H1 (cell line): ENCODE measurements around the gene PRKD1. TPM values are rescaled to one million over a fixed set of nuclear protein-coding genes. Genes with fewer than 3 reads are reported as not detected.

Source experiments
- CTCF ChIA-PET: fragments of 300-600 bp; sonication (Branson Sonifier 250); formaldehyde crosslinking; loops from one replicate; lab custom pipeline; 2021; ENCODE audit not compliant: partially characterized antibody; lab: Charles Lee
- POLR2A ChIA-PET: fragments of 300-600 bp; sonication (Branson Sonifier 250); formaldehyde crosslinking; loops from one replicate; lab custom pipeline; 2021; ENCODE audit warnings: inconsistent platforms; ENCODE audit not compliant: partially characterized antibody; lab: Charles Lee
- DNase-seq, 2 experiments: peaks; one replicate each; pipeline versions ENCODE4 v3.0.0 to v3.0.0-alpha.2; 2010 to 2022; ENCODE audit warnings: low spot score in 2 of 2, low read depth in 1 of 2, mixed read lengths in 1 of 2
- FAIRE-seq: peaks from 2 replicates; lab custom pipeline; 2011; peaks lifted over from hg19 to GRCh38; lab: Jason Lieb, UNC
- H2AFZ ChIP-seq: 2 replicates; pipeline ENCODE4 v1.8.1; 2012; ENCODE audit warnings: low read length, inconsistent platforms
- H2AK5ac ChIP-seq: 2 replicates; pipeline ENCODE4 v1.6.1; 2013; ENCODE audit warnings: low read depth, low read length
- H2BK120ac ChIP-seq: replicated peaks from 2 replicates; pipeline ENCODE3; 2013; ENCODE audit warnings: low read depth, low read length, inconsistent platforms
- H2BK12ac ChIP-seq: 2 replicates; pipeline ENCODE4 v1.6.1; 2013; ENCODE audit warnings: low read depth, low read length
- H2BK15ac ChIP-seq: 2 replicates; pipeline ENCODE4 v1.6.1; 2013; ENCODE audit warnings: low read length
- H2BK20ac ChIP-seq: 2 replicates; pipeline ENCODE4 v1.6.1; 2013; ENCODE audit warnings: low read length
- H2BK5ac ChIP-seq: 2 replicates; pipeline ENCODE4 v1.6.1; 2013; ENCODE audit warnings: low read depth, low read length
- H3K14ac ChIP-seq: 2 replicates; pipeline ENCODE4 v1.6.1; 2013; ENCODE audit warnings: inconsistent platforms; ENCODE audit not compliant: insufficient read length
- H3K18ac ChIP-seq: 2 replicates; pipeline ENCODE4 v1.6.1; 2013; ENCODE audit warnings: low read length; ENCODE audit errors: extremely low read depth
- H3K23ac ChIP-seq: 2 replicates; pipeline ENCODE4 v1.6.1; 2013; ENCODE audit warnings: inconsistent platforms; ENCODE audit not compliant: insufficient read length
- H3K23me2 ChIP-seq: 2 replicates; pipeline ENCODE4 v1.6.1; 2013; ENCODE audit warnings: low read depth, low read length
- H3K27ac ChIP-seq: 2 replicates; pipeline ENCODE4 v1.6.1; 2011; ENCODE audit warnings: low read depth, low read length, inconsistent platforms
- H3K27me3 ChIP-seq, 4 experiments: replicated peaks in 1 of 4; 1 replicate in 1 of 4; 2 replicates in 3 of 4; pipeline versions ENCODE4 v1.6.1 to v1.8.1; 2011 to 2013; ENCODE audit warnings: low read length in 3 of 4, mild to moderate bottlenecking in 3 of 4, inconsistent platforms in 2 of 4, mixed read lengths in 2 of 4, moderate library complexity in 1 of 4; ENCODE audit not compliant: control insufficient read depth in 3 of 4, insufficient read depth in 3 of 4; ENCODE audit errors: extremely low read depth in 1 of 4
- H3K36me3 ChIP-seq, 4 experiments: 2 replicates each; pipeline versions ENCODE4 v1.6.1 to v1.8.1; 2011 to 2013; ENCODE audit warnings: mild to moderate bottlenecking in 4 of 4, low read length in 3 of 4, moderate library complexity in 2 of 4, control low read depth in 1 of 4, inconsistent platforms in 1 of 4; ENCODE audit not compliant: insufficient read depth in 4 of 4, control insufficient read depth in 2 of 4
- H3K4ac ChIP-seq: replicated peaks from 2 replicates; pipeline ENCODE3; 2013; ENCODE audit warnings: low read length, low read depth, mixed read lengths, inconsistent platforms; ENCODE audit not compliant: insufficient read length
- H3K4me1 ChIP-seq, 4 experiments: replicated peaks in 1 of 4; 1 replicate in 1 of 4; 2 replicates in 3 of 4; pipeline versions ENCODE4 v1.6.1 to v1.8.1; 2011 to 2013; ENCODE audit warnings: low read length in 3 of 4, inconsistent platforms in 2 of 4, mixed read lengths in 1 of 4; ENCODE audit not compliant: insufficient read depth in 4 of 4, control insufficient read depth in 3 of 4
- H3K4me2 ChIP-seq, 2 experiments: 2 replicates each; pipeline versions ENCODE4 v1.6.1 to v1.8.1; 2011 to 2013; ENCODE audit warnings: low read depth in 2 of 2, low read length in 2 of 2, control low read depth in 1 of 2, inconsistent platforms in 1 of 2, mild to moderate bottlenecking in 1 of 2; ENCODE audit not compliant: insufficient read depth in 1 of 2
- H3K4me3 ChIP-seq, 4 experiments: fragments of 200-600, 300-600 bp in 1 of 4; sonication (generic), shearing (Covaris generic), sonication (Bioruptor Twin) in 1 of 4; 2 replicates each; pipeline versions ENCODE4 v1.5.1 to v1.8.1; 2011 to 2016; ENCODE audit warnings: low read length in 4 of 4, low read depth in 3 of 4, control low read depth in 2 of 4, inconsistent platforms in 2 of 4, mild to moderate bottlenecking in 2 of 4, mixed read lengths in 1 of 4, moderate library complexity in 1 of 4; ENCODE audit not compliant: insufficient read depth in 2 of 4; ENCODE audit errors: extremely low read depth in 1 of 4
- H3K56ac ChIP-seq: replicated peaks from 2 replicates; pipeline ENCODE3; 2013; ENCODE audit warnings: low read depth, mild to moderate bottlenecking, mixed read lengths, low read length, inconsistent platforms; ENCODE audit not compliant: insufficient read length
- H3K79me1 ChIP-seq: 2 replicates; pipeline ENCODE4 v1.6.1; 2013; ENCODE audit warnings: low read depth, low read length, control low read depth
- H3K79me2 ChIP-seq, 2 experiments: 2 replicates each; pipeline versions ENCODE4 v1.6.1 to v1.8.1; 2012 to 2013; ENCODE audit warnings: low read length in 2 of 2, mild to moderate bottlenecking in 2 of 2, inconsistent platforms in 1 of 2; ENCODE audit not compliant: insufficient read depth in 2 of 2, control insufficient read depth in 1 of 2
- H3K9ac ChIP-seq, 4 experiments: replicated peaks in 1 of 4; 1 replicate in 1 of 4; 2 replicates in 3 of 4; pipeline versions ENCODE4 v1.6.1 to v1.8.1; 2011 to 2013; ENCODE audit warnings: low read depth in 3 of 4, low read length in 3 of 4, control low read depth in 2 of 4, mild to moderate bottlenecking in 2 of 4, moderate library complexity in 2 of 4, inconsistent platforms in 1 of 4; ENCODE audit errors: extremely low read depth in 1 of 4
- H3K9me3 ChIP-seq, 2 experiments: 2 replicates each; pipeline versions ENCODE4 v1.6.1 to v1.8.1; 2012 to 2013; ENCODE audit warnings: mild to moderate bottlenecking in 2 of 2, moderate library complexity in 2 of 2, control low read depth in 1 of 2, inconsistent platforms in 1 of 2, low read depth in 1 of 2, low read length in 1 of 2, mixed read lengths in 1 of 2; ENCODE audit not compliant: insufficient read depth in 2 of 2
- H4K20me1 ChIP-seq, 2 experiments: replicated peaks in 1 of 2; 2 replicates each; pipeline versions ENCODE3 to v1.8.1; 2011 to 2013; ENCODE audit warnings: inconsistent platforms in 2 of 2, low read length in 2 of 2, mild to moderate bottlenecking in 1 of 2; ENCODE audit not compliant: insufficient read depth in 2 of 2, control insufficient read depth in 1 of 2
- H4K5ac ChIP-seq: 2 replicates; pipeline ENCODE4 v1.6.1; 2013; ENCODE audit warnings: low read length, low read depth, mixed read lengths, inconsistent platforms; ENCODE audit not compliant: insufficient read length
- H4K8ac ChIP-seq: 2 replicates; pipeline ENCODE4 v1.8.0; 2013; ENCODE audit warnings: mild to moderate bottlenecking, moderate library complexity, low read length, inconsistent platforms; ENCODE audit not compliant: insufficient read depth; ENCODE audit errors: extremely low read depth
- H4K91ac ChIP-seq: replicated peaks from 2 replicates; pipeline ENCODE3; 2013; ENCODE audit warnings: low read length, mixed read lengths, inconsistent platforms; ENCODE audit not compliant: insufficient read length
- BRCA1 ChIP-seq: IDR thresholded peaks from 2 replicates; pipeline ENCODE4 v1.6.1; 2012; ENCODE audit warnings: low read depth, low read length, improper control_type of control experiment
- CEBPB ChIP-seq: IDR thresholded peaks from 2 replicates; pipeline ENCODE4 v1.6.1; 2012; ENCODE audit warnings: low read depth, low read length
- FOSL1 ChIP-seq: IDR thresholded peaks from 2 replicates; pipeline ENCODE4 v1.6.1; 2011; ENCODE audit warnings: mild to moderate bottlenecking, low read depth, low read length, moderate library complexity; ENCODE audit not compliant: insufficient read depth
- GTF2F1 ChIP-seq: IDR thresholded peaks from 2 replicates; pipeline ENCODE4 v1.6.1; 2012; ENCODE audit warnings: low read depth, low read length, improper control_type of control experiment, borderline replicate concordance
- HDAC2 ChIP-seq, 2 experiments: fragments of 300-600 bp in 1 of 2; sonication (generic) in 1 of 2; IDR thresholded peaks; 2 replicates each; pipeline ENCODE4 v1.6.1; 2011 to 2012; ENCODE audit warnings: low read depth in 2 of 2, low read length in 2 of 2, mild to moderate bottlenecking in 2 of 2, moderate library complexity in 2 of 2, borderline replicate concordance in 1 of 2, inconsistent platforms in 1 of 2
- POLR2AphosphoS5 ChIP-seq: IDR thresholded peaks from 2 replicates; pipeline ENCODE4 v1.6.1; 2011; ENCODE audit warnings: low read depth, low read length
- RFX5 ChIP-seq: IDR thresholded peaks from 2 replicates; pipeline ENCODE4 v1.6.1; 2011; ENCODE audit warnings: low read depth, low read length, improper control_type of control experiment, borderline replicate concordance
- SUZ12 ChIP-seq: fragments of 200-600 bp; sonication (generic); IDR thresholded peaks from 2 replicates; pipeline ENCODE4 v1.6.1; 2012; ENCODE audit warnings: mild to moderate bottlenecking, inconsistent platforms, low read length, moderate library complexity, mixed read lengths
- ZNF274 ChIP-seq: IDR thresholded peaks from 2 replicates; pipeline ENCODE4 v1.7.0; 2012; ENCODE audit warnings: low read length, borderline replicate concordance; ENCODE audit errors: extremely low read depth
- WGBS, 2 experiments: shearing (Covaris generic) in 1 of 2; methylation state at CpG; one replicate each; pipeline versions ENCODE4 v1.1.6 to v1.1.7; 2013 to 2015; ENCODE audit warnings: low lambda C conversion rate in 2 of 2, mixed read lengths in 2 of 2, inconsistent platforms in 1 of 2, low coverage in 1 of 2, missing lambda C conversion rate in 1 of 2; ENCODE audit not compliant: insufficient replicate concordance in 2 of 2, insufficient coverage in 1 of 2, insufficient read length in 1 of 2; ENCODE audit errors: extremely low coverage in 1 of 2, missing lambda C conversion rate in 1 of 2; 5-methylcytosine and 5-hydroxymethylcytosine counted together
- polyA plus RNA-seq, 7 experiments: library from polyadenylated mRNA; depleted of rRNA in 3 of 7; stranded (reverse) in 5 of 7; unstranded in 2 of 7; fragments of >200 nt in 5 of 7; fragments of 200-250 nt in 2 of 7; gene quantifications; 1 replicate in 5 of 7; 2 replicates in 1 of 7; 4 replicates in 1 of 7; pipeline versions ENCODE4 v1.2.1 to v1.2.3, GENCODE V29; 2011 to 2013; ENCODE audit warnings: missing spikeins in 2 of 7, mixed read lengths in 2 of 7
- total RNA-seq: library from RNA; stranded (reverse); fragmentation: NEBNext Ultra II Directional; extraction: Animal tissue kit (Norgen Biotek cat#: 25700); gene quantifications from 2 replicates; pipeline ENCODE4 v1.2.1, GENCODE V29; 2021
- TF ChIP-seq, protein P1 (sequence below), 3 experiments: IDR thresholded peaks; 1 replicate in 2 of 3; 2 replicates in 1 of 3; pipeline versions ENCODE4 v1.5.1 to v1.6.1; 2011; ENCODE audit warnings: low read length in 3 of 3, mild to moderate bottlenecking in 3 of 3, inconsistent platforms in 2 of 3, low read depth in 1 of 3, moderate library complexity in 1 of 3; ENCODE audit not compliant: insufficient read depth in 1 of 3; ENCODE audit errors: control extremely low read depth in 1 of 3

The PRKD1 gene
- total and polyA plus RNA-seq, 2 of the 8 experiments (the other 6 are each of a cell fraction or from before 2014, with no cell fraction given): 3.6 to 6.8 TPM

GRCh38 chr14:29674566-29675285 lies 252.9 kb downstream of the PRKD1 start:
- Histone ChIP-seq H4K91ac (no peak overlapping the region), H3K23ac (no peak overlapping the region), H3K9ac (no peak overlapping the region), H3K56ac (no peak overlapping the region), H2BK5ac (no peak overlapping the region), H3K18ac (no peak overlapping the region), H4K5ac (no peak overlapping the region), H2AFZ (no peak overlapping the region), H4K20me1 (no peaks in the 10 kb centered on the region), H3K27me3 (no peaks in the 10 kb centered on the region), H3K4me1 (no peaks in the 10 kb centered on the region; a peak in 1 of 7 replicates), H3K4ac (no peak overlapping the region), H3K14ac (no peak overlapping the region), H3K9me3 (no peaks in the 10 kb centered on the region), H3K23me2 (no peaks in the 10 kb centered on the region), H2BK12ac (no peak overlapping the region), H3K4me2 (no peak overlapping the region), H2BK120ac (no peak overlapping the region), H2BK20ac (no peak overlapping the region), H3K27ac (no peak overlapping the region), H3K79me1 (no peaks in the 10 kb centered on the region), H3K79me2 (no peaks in the 10 kb centered on the region), H2BK15ac (no peak overlapping the region), H3K36me3 (no peaks in the 10 kb centered on the region), H2AK5ac (no peak overlapping the region), H4K8ac (no peak overlapping the region), H3K4me3 (no peak overlapping the region)
- DNase-seq (no peak), FAIRE-seq (no peak)
- POLR2A ChIA-PET: interaction anchor here (1.3 kb wide), 1 partner anchor 10 kb away, joined by 3 read pairs; no protein-coding TSS in a partner anchor
- 85% methylated on average over 7 of the region's 7 CpGs; no CpG with 5 or more reads in 1 of the 2 experiments for WGBS, 2 experiments
- CTCF ChIA-PET: interaction anchor here (0.7 to 1.7 kb wide), 3 partner anchors 10 to 127 kb away, joined by 3 to 5 read pairs (median 3); no protein-coding TSS in a partner anchor
- TF ChIP-seq CEBPB: no peak
- no peak for TF ChIP-seq POLR2AphosphoS5
- no peak for TF ChIP-seq ZNF274
- no peak for TF ChIP-seq BRCA1
- TF ChIP-seq HDAC2 (IDR thresholded peaks at IDR 0.05; ENCODE audit: borderline replicate concordance in 1 of 2, low read depth in 2 of 2, low read length in 2 of 2): no peak
- TF ChIP-seq SUZ12: no peak
- no peak for TF ChIP-seq FOSL1
- TF ChIP-seq, protein P1, sequence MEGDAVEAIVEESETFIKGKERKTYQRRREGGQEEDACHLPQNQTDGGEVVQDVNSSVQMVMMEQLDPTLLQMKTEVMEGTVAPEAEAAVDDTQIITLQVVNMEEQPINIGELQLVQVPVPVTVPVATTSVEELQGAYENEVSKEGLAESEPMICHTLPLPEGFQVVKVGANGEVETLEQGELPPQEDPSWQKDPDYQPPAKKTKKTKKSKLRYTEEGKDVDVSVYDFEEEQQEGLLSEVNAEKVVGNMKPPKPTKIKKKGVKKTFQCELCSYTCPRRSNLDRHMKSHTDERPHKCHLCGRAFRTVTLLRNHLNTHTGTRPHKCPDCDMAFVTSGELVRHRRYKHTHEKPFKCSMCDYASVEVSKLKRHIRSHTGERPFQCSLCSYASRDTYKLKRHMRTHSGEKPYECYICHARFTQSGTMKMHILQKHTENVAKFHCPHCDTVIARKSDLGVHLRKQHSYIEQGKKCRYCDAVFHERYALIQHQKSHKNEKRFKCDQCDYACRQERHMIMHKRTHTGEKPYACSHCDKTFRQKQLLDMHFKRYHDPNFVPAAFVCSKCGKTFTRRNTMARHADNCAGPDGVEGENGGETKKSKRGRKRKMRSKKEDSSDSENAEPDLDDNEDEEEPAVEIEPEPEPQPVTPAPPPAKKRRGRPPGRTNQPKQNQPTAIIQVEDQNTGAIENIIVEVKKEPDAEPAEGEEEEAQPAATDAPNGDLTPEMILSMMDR (IDR thresholded peaks at IDR 0.05; ENCODE audit: control extremely low read depth in 1 of 3, insufficient read depth in 1 of 3, low read depth in 1 of 3, low read length in 3 of 3): no peak
- no peak for TF ChIP-seq GTF2F1
- no peak for TF ChIP-seq RFX5
